Panc1 (cell line): ENCODE results near the gene SIX3.

Experiments used
- POLR2AphosphoS5 ChIP-seq: IDR thresholded peaks from 2 replicates; pipeline ENCODE4 v1.6.1; 2012; ENCODE audit warnings: mild to moderate bottlenecking, low read depth, low read length, moderate library complexity
- SIN3A ChIP-seq: IDR thresholded peaks from 2 replicates; pipeline ENCODE4 v1.6.1; 2012; ENCODE audit warnings: low read depth, mild to moderate bottlenecking, low read length, moderate library complexity, borderline replicate concordance; ENCODE audit not compliant: insufficient read depth
- TCF7L2 ChIP-seq: IDR thresholded peaks from 2 replicates; pipeline ENCODE4 v1.6.1; 2011; ENCODE audit warnings: mild to moderate bottlenecking, low read depth, low read length, inconsistent platforms
- TF ChIP-seq, protein P1 (sequence below): fragments of 450-650 bp; IDR thresholded peaks from 2 replicates; pipeline ENCODE4 v1.5.1; 2017; ENCODE audit warnings: mild to moderate bottlenecking
- TF ChIP-seq, protein P2 (sequence below), 2 experiments: IDR thresholded peaks; 2 replicates each; pipeline ENCODE4 v1.6.1; 2011 to 2012; ENCODE audit warnings: low read depth in 2 of 2, control low read depth in 1 of 2, low read length in 1 of 2, mild to moderate bottlenecking in 1 of 2, moderate library complexity in 1 of 2; ENCODE audit not compliant: insufficient read depth in 1 of 2

DNA sequence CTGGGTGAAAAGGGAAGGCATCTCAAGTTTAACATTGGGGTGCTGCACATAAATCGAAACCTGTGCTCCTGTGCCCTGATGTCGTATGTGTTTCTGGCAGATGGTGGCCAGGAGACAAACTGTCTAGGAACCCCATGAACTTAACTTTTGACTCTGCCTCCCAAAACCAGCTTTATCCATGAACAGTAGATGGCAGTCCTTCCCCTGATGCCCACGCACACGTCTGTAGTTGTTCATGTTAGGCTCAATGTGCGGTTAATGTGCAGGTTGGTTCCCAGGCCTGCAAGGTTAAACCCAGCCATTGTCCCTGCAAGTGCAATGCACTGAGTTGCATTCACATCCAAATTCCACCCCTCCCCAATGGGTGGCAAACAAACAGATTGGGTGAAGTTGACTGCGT, 44.1 kb upstream of the SIX3 start:
- TF ChIP-seq, protein P1, sequence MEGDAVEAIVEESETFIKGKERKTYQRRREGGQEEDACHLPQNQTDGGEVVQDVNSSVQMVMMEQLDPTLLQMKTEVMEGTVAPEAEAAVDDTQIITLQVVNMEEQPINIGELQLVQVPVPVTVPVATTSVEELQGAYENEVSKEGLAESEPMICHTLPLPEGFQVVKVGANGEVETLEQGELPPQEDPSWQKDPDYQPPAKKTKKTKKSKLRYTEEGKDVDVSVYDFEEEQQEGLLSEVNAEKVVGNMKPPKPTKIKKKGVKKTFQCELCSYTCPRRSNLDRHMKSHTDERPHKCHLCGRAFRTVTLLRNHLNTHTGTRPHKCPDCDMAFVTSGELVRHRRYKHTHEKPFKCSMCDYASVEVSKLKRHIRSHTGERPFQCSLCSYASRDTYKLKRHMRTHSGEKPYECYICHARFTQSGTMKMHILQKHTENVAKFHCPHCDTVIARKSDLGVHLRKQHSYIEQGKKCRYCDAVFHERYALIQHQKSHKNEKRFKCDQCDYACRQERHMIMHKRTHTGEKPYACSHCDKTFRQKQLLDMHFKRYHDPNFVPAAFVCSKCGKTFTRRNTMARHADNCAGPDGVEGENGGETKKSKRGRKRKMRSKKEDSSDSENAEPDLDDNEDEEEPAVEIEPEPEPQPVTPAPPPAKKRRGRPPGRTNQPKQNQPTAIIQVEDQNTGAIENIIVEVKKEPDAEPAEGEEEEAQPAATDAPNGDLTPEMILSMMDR = peak; percentile 59
- no peak for TF ChIP-seq POLR2AphosphoS5
- TF ChIP-seq, protein P2, sequence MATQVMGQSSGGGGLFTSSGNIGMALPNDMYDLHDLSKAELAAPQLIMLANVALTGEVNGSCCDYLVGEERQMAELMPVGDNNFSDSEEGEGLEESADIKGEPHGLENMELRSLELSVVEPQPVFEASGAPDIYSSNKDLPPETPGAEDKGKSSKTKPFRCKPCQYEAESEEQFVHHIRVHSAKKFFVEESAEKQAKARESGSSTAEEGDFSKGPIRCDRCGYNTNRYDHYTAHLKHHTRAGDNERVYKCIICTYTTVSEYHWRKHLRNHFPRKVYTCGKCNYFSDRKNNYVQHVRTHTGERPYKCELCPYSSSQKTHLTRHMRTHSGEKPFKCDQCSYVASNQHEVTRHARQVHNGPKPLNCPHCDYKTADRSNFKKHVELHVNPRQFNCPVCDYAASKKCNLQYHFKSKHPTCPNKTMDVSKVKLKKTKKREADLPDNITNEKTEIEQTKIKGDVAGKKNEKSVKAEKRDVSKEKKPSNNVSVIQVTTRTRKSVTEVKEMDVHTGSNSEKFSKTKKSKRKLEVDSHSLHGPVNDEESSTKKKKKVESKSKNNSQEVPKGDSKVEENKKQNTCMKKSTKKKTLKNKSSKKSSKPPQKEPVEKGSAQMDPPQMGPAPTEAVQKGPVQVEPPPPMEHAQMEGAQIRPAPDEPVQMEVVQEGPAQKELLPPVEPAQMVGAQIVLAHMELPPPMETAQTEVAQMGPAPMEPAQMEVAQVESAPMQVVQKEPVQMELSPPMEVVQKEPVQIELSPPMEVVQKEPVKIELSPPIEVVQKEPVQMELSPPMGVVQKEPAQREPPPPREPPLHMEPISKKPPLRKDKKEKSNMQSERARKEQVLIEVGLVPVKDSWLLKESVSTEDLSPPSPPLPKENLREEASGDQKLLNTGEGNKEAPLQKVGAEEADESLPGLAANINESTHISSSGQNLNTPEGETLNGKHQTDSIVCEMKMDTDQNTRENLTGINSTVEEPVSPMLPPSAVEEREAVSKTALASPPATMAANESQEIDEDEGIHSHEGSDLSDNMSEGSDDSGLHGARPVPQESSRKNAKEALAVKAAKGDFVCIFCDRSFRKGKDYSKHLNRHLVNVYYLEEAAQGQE (IDR thresholded peaks at IDR 0.05; ENCODE audit: insufficient read depth in 1 of 2, low read depth in 2 of 2, low read length in 1 of 2) = no peak
- no peak for TF ChIP-seq TCF7L2
- no peak for TF ChIP-seq SIN3A
